ENCODE data around the gene HMOX2.
A peak's percentile ranks its signal among the peaks of the same experiment; 100 is the strongest.

HMOX2 gene

GRCh38 chr16:4475880-4476788 lies at the start of gene HMOX2:
Gene HMOX2, plus strand, starts transcription at chr16:4476398. Its CDS starts 29,127 bp downstream, at chr16:4505525.
- DNase-seq (ENCODE audit: low read depth) = peak; percentile 88

GRCh38 chr16:4426722-4427372 lies 49.4 kb upstream of the HMOX2 start:
- DNase-seq (ENCODE audit: low read depth) = no peak

- DNase-seq (ENCODE audit: low read depth) = no peak
Measured at GRCh38 chr16:4428500-4428899, 47.7 kb upstream of the HMOX2 start.

- no peak for DNase-seq (ENCODE audit: low read depth)
Measured at GRCh38 chr16:4431023-4431422, 45.2 kb upstream of the HMOX2 start.

GRCh38 chr16:4433228-4433627 lies 43.0 kb upstream of the HMOX2 start:
- DNase-seq (ENCODE audit: low read depth) = no peak

GRCh38 chr16:4433914-4434787 lies 42.0 kb upstream of the HMOX2 start:
- DNase-seq (ENCODE audit: low read depth) = no peak

GRCh38 chr16:4435337-4436067 lies 40.7 kb upstream of the HMOX2 start:
- no peak for DNase-seq (ENCODE audit: low read depth)

GRCh38 chr16:4437366-4437765 lies 38.8 kb upstream of the HMOX2 start:
- no peak for DNase-seq (ENCODE audit: low read depth)

- no peak for DNase-seq (ENCODE audit: low read depth)
Measured at GRCh38 chr16:4442371-4442770, 33.8 kb upstream of the HMOX2 start.

GRCh38 chr16:4443271-4443670 lies 32.9 kb upstream of the HMOX2 start:
- DNase-seq (ENCODE audit: low read depth) = no peak

- DNase-seq (ENCODE audit: low read depth) = no peak
Measured at GRCh38 chr16:4443986-4444385, 32.2 kb upstream of the HMOX2 start.

- DNase-seq (ENCODE audit: low read depth) = no peak
Measured at GRCh38 chr16:4450430-4450829, 25.8 kb upstream of the HMOX2 start.

- no peak for DNase-seq (ENCODE audit: low read depth)
Measured at GRCh38 chr16:4450931-4451519, 25.2 kb upstream of the HMOX2 start.

- DNase-seq (ENCODE audit: low read depth) = no peak
Measured at GRCh38 chr16:4452674-4453073, 23.5 kb upstream of the HMOX2 start.

GRCh38 chr16:4454623-4455022 lies 21.6 kb upstream of the HMOX2 start:
- DNase-seq (ENCODE audit: low read depth) = no peak

GRCh38 chr16:4455081-4455480 lies 21.1 kb upstream of the HMOX2 start:
- no peak for DNase-seq (ENCODE audit: low read depth)

- no peak for DNase-seq (ENCODE audit: low read depth)
Measured at GRCh38 chr16:4455951-4456350, 20.2 kb upstream of the HMOX2 start.

GRCh38 chr16:4460936-4461249 lies 15.3 kb upstream of the HMOX2 start:
- DNase-seq (ENCODE audit: low read depth) = no peak

GRCh38 chr16:4461250-4462085 lies 14.7 kb upstream of the HMOX2 start:
- no peak for DNase-seq (ENCODE audit: low read depth)

GRCh38 chr16:4463522-4464163 lies 12.6 kb upstream of the HMOX2 start:
- DNase-seq (ENCODE audit: low read depth) = no peak

Data from activated T-cell treated with anti-CD3 and anti-CD28 coated beads for 1 hour (primary cell).